BJ (cell line): Measurements from ENCODE around the gene MOBP. TPM values are rescaled to one million over a fixed set of nuclear protein-coding genes. Genes with fewer than 3 reads are reported as not detected.

ENCODE experiments used
- CTCF ChIA-PET: fragments of 350-600 bp; formaldehyde crosslinking; extraction: SDS; loops from one replicate; lab custom pipeline; 2021; ENCODE audit warnings: antibody characterized with exemption, inconsistent platforms; lab: Yijun Ruan, JAX
- POLR2A ChIA-PET: fragments of 300-600 bp; sonication (Branson Sonifier 250); formaldehyde crosslinking; extraction: SDS; loops from one replicate; lab custom pipeline; 2021; ENCODE audit warnings: antibody characterized with exemption; lab: Charles Lee
- DNase-seq: peaks from one replicate; pipeline ENCODE4 v3.0.0-alpha.2; 2011; ENCODE audit warnings: low read depth
- H3K27me3 ChIP-seq: 2 replicates; pipeline ENCODE4 v1.6.0; 2011; ENCODE audit warnings: low read length; ENCODE audit not compliant: control insufficient read depth, insufficient read depth
- H3K36me3 ChIP-seq: 2 replicates; pipeline ENCODE4 v1.5.1; 2011; ENCODE audit warnings: low read length; ENCODE audit not compliant: control insufficient read depth, insufficient read depth
- H3K4me3 ChIP-seq: 2 replicates; pipeline ENCODE4 v1.5.1; 2011; ENCODE audit warnings: low read depth, mild to moderate bottlenecking, control low read depth, low read length
- CTCF ChIP-seq: IDR thresholded peaks from 2 replicates; pipeline ENCODE4 v1.5.1; 2011; ENCODE audit warnings: low read depth, mild to moderate bottlenecking, control low read depth, inconsistent platforms, low read length, moderate library complexity; ENCODE audit not compliant: insufficient read depth
- polyA plus RNA-seq: library from polyadenylated mRNA; depleted of rRNA; stranded (reverse); fragments of >200 nt; gene quantifications from 2 replicates; pipeline ENCODE4 v1.2.3, GENCODE V29; 2011

Gene MOBP
- polyA plus RNA-seq, 1 experiment, result not detected

- ChIA-PET POLR2A (no interaction called here), CTCF (no interaction called here)
- no peaks in the 10 kb centered on the region for H3K36me3 ChIP-seq
- no peak for TF ChIP-seq CTCF
- H3K4me3 ChIP-seq, result no peak overlapping the region
- H3K27me3 ChIP-seq, result no peaks in the 10 kb centered on the region
- DNase-seq, result no peak
Measured at GRCh38 chr3:39524107-39524506, 56.6 kb downstream of the MOBP start.

DNA sequence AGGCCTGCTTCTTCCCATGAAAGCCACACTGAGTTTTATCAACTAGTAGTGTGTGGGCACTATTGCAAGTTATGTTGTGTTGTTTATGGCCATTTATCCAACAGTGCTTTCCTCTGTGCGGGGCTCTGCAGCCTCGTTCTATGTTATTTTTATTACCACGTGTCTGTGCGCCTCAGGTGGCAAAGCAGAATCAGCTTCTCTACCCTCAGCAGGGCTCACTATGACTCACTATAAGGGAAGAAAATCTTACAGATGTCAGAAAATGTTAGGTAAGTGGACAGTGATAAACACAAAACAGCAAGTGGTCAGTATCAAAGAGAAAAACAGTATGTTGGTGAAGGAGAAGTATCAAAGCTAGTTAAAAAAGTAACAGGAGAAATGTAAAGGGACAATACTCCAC, 61.4 kb downstream of the MOBP start:
- no peak for TF ChIP-seq CTCF
- POLR2A ChIA-PET, result no interaction called here
- CTCF ChIA-PET, result no interaction called here
- DNase-seq, result no peak
- Histone ChIP-seq H3K4me3 (no peak overlapping the region), H3K27me3 (no peaks in the 10 kb centered on the region), H3K36me3 (no peaks in the 10 kb centered on the region)

DNA sequence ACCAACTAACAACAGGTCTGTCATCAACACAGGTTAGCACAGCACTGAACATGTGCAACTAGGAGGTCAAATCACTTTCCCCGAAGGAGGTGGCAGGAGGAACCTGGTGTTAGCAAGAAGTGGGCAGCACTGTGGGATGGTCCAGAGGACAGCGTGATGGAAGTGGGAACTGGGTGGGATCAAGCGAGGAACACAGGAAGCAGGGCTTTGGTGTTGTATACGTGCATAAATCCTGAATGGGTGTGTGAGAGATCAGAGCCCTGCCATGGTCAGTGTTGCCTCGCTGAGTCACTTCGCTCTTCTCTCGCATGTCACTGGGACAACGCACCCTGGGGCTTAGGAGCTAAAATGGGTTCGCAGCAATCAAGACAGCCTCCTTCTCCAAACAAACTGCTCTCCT, 62.1 kb downstream of the MOBP start:
- POLR2A ChIA-PET, result no interaction called here
- no peak for TF ChIP-seq CTCF
- Histone ChIP-seq H3K4me3 (no peak overlapping the region), H3K27me3 (no peaks in the 10 kb centered on the region), H3K36me3 (no peaks in the 10 kb centered on the region)
- CTCF ChIA-PET, result no interaction called here
- DNase-seq, result no peak

DNA sequence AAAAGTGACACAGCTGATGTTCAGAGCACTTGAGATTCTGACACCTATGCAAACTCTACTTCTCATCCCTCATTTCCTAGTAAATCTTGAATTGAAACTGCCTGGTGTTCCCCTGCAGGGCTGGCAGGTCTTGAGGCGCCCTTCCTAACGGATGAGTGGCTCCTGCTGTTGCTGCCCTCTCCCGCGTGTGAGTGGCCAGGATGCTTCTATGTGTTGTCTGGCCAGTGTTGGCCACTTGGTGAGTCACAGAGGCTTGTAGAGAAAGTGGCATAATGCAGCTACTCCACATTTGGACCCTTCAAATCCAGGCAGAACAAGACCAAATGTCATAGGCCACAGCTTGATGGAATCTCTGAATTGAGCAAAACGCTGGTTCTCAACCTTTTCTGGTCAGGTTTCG, 63.6 kb downstream of the MOBP start:
- Histone ChIP-seq H3K4me3 (no peak overlapping the region), H3K36me3 (no peaks in the 10 kb centered on the region), H3K27me3 (no peaks in the 10 kb centered on the region)
- no peak for TF ChIP-seq CTCF
- POLR2A ChIA-PET, result no interaction called here
- CTCF ChIA-PET, result no interaction called here
- DNase-seq, result no peak

- Histone ChIP-seq H3K4me3 (no peak overlapping the region), H3K27me3 (no peaks in the 10 kb centered on the region), H3K36me3 (no peaks in the 10 kb centered on the region)
- ChIA-PET CTCF (interaction anchor here (1.8 kb wide), 1 partner anchor 10 kb away, joined by 6 read pairs; no protein-coding TSS in a partner anchor), POLR2A (no interaction called here)
- no peak for TF ChIP-seq CTCF
- DNase-seq, result no peak
Measured at GRCh38 chr3:39531665-39532064, 64.2 kb downstream of the MOBP start.
